PFSK-1 (cell line): ENCODE measurements around the gene CLINT1.

Experiments used
- POLR2AphosphoS5 ChIP-seq: IDR thresholded peaks from 2 replicates; pipeline ENCODE4 v1.6.1; 2012; ENCODE audit warnings: low read depth, mild to moderate bottlenecking, control low read depth, low read length, moderate library complexity
- SIN3A ChIP-seq: IDR thresholded peaks from 2 replicates; pipeline ENCODE4 v1.6.1; 2012; ENCODE audit warnings: mild to moderate bottlenecking, low read length, moderate library complexity, borderline replicate concordance; ENCODE audit not compliant: insufficient read depth

- no peak for TF ChIP-seq POLR2AphosphoS5
- TF ChIP-seq SIN3A, result no peak
Observed at GRCh38 chr5:157857816-157858526, 974 bp downstream of the CLINT1 start.
